Stimulated activated CD4-positive, alpha-beta T cell treated with anti-CD3 and anti-CD28 coated beads, Interleukin-1b, Interleukin-23, amount 100 ng/mL, for 48 hours (primary cell): Measurements from ENCODE around the gene SUGCT.

Source experiments
- DNase-seq: peaks from one replicate; pipeline ENCODE4 v3.0.0-alpha.2; 2020

SUGCT gene

GRCh38 chr7:40891232-40891631 lies 756.4 kb downstream of the SUGCT start:
- no peak for DNase-seq

GRCh38 chr7:40899151-40899550 lies 764.3 kb downstream of the SUGCT start:
- DNase-seq, result no peak

- no peak for DNase-seq
Observed at GRCh38 chr7:40899636-40900507, 765.1 kb downstream of the SUGCT start.

GRCh38 chr7:40903872-40904271 lies 769.1 kb downstream of the SUGCT start:
- DNase-seq, result no peak

GRCh38 chr7:40907286-40907685 lies 772.5 kb downstream of the SUGCT start:
- DNase-seq, result no peak

- DNase-seq, result no peak
Observed at GRCh38 chr7:40909346-40909980, 774.7 kb downstream of the SUGCT start.
